ENCODE data around the gene MICU2.

DNA sequence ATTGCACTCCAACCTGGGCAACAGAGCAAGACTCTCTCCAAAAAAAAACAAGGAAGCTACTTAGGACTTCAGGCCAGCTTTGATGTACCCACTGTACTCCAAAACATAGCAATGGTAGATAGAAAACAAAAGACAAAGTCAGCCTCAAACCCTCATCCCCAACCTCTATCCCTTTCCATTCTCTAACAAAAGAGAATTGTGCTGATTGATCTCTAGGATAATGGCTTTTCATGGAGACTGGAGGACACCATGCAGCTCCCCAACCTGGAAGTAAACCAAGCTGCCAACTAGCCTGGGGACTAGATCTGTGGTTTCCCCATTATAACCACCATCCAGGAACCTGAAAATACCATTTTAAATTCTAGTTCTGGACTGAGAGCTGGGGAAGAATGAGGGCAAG lies 140.5 kb downstream of the MICU2 start:
- TF ChIP-seq POLR2AphosphoS5 (IDR thresholded peaks at IDR 0.05; ENCODE audit: low read depth, low read length) (no peak), TAF1 (IDR thresholded peaks at IDR 0.05; ENCODE audit: borderline replicate concordance, insufficient read depth, low read length) (no peak)

Measured in PFSK-1 (cell line).